Head of caudate nucleus (tissue), 42 donors: ENCODE measurements around the gene TTC39B.
"Not testable (repeated sequence)": the region's sequence is repeated elsewhere in the genome, so short reads cannot be mapped to it uniquely, and the experiment has no call there.

Experiments
- DNase-seq, 42 donors: peaks; one replicate each; pipeline versions ENCODE4 v3.0.0 to v3.0.0-alpha.2; 2020 to 2021; ENCODE audit warnings: mixed read lengths in 7 of 42
- intact Hi-C: fragments of 100-400 bp; cut with DNase I; formaldehyde crosslinking; loops from one replicate; pipeline ENCODE4 v1.15.0; 2022

The TTC39B gene

DNA sequence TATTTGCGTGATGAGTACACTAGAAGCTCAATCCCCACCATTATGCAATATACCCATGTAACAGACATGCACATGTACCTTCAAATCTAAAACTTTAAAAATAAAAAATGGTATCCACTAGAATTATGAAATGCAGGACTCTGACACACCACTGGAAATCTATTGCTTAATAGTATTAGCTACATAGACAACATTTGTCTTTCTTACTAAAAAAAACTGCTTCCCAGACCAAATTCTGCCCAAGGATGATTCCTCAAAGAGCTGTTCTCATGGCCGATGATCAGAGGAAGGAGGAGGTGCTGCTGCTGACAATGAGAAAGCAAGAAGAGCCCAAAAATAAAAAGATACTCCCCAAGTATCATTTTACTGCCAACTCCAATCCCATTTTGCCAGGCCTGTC, 67.2 kb downstream of the TTC39B start:
- intact Hi-C loops = no loop called here
- DNase-seq = no peak

DNA sequence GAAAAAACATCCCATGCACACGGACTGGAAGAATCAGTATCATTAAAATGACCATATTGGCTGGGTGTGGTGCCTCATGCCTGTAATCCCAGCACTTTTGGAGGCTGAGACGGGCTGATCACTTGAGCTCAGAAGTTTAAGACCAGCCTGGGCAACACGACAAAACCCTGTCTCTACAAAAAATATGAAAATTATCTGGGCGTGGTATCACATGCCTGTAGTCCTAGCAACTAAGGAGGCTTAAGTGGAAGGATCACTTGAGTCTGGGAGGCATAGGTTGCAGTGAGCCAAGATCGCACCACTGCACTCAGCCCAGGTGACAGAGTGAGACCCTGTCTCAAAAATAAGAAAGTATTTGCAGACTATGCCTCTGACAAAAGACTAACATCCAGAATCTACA, 68.4 kb downstream of the TTC39B start:
- intact Hi-C loops = no loop called here
- DNase-seq = no peak

DNA sequence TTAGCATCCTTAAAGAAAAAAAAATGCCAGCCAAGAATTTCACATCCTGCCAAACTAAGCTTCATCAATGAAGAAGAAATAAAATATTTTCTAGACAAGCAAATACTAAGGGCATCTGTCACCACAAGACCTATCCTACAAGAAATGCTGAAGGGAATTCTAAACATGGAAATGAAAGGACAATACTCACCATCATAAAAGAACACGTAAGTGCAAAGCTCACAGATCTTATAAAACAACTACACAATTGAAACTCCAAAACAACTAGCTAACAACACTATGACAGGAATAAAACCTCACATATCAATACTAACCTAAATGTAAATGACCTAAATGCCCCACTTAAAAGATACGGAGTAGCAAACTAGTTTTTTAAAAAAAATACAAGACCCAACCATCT, 71.4 kb downstream of the TTC39B start:
- DNase-seq = no peak
- intact Hi-C loops = no loop called here

DNA sequence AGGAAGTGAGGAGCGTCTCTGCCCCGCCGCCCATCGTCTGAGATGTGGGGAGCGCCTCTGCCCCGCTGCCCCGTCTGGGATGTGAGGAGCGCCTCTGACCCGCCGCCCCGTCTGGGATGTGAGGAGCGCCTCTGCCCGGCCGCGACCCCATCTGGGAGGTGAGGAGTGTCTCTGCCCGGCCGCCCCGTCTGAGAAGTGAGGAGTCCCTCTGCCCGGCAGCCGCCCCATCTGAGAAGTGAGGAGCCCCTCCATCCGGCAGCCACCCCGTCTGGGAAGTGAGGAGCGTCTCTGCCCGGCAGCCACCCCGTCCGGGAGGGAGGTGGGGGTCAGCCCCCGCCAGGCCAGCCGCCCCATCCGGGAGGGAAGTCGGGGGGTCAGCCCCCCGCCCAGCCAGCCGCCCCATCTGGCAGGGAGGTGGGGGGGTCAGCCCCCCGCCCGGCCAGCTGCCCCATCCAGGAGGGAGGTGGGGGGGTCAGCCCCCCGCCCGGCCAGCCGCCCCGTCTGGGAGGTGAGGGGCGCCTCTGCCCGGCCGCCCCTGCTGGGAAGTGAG, 73.0 kb downstream of the TTC39B start:
- intact Hi-C loops = not testable (repeated sequence)

DNA sequence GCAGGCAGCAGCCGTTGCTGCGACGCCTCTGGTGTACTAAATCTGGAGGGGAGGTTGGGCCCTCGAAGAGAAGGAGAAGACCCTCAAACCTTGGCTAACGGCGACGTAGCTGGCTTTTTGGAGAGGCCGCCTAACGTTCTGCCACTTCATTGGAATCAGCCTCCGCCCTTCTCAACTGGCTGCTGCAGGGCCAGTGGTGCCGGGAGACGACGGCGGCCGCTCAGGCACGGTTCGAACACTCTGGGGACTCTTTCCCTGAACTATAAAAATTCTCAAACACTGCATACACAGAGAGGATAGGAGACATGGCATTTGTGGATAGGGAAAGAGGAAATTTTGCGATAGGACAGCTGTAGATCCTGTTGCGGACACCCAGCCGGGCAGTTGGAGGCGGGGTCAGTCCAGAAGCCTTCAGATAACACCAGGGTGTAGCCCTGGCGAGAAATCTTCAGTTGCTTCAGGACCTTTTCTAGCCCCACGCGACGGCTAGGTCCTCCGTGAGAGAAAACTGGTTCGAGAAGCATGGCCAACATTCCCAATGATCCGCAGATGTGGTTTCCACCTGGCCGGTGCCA, 74.2 kb downstream of the TTC39B start:
- intact Hi-C loops, DNase-seq: not testable (repeated sequence)

More for the DNA sequence above, 73.0 kb downstream of the TTC39B start:
- DNase-seq = not testable (repeated sequence)

DNA sequence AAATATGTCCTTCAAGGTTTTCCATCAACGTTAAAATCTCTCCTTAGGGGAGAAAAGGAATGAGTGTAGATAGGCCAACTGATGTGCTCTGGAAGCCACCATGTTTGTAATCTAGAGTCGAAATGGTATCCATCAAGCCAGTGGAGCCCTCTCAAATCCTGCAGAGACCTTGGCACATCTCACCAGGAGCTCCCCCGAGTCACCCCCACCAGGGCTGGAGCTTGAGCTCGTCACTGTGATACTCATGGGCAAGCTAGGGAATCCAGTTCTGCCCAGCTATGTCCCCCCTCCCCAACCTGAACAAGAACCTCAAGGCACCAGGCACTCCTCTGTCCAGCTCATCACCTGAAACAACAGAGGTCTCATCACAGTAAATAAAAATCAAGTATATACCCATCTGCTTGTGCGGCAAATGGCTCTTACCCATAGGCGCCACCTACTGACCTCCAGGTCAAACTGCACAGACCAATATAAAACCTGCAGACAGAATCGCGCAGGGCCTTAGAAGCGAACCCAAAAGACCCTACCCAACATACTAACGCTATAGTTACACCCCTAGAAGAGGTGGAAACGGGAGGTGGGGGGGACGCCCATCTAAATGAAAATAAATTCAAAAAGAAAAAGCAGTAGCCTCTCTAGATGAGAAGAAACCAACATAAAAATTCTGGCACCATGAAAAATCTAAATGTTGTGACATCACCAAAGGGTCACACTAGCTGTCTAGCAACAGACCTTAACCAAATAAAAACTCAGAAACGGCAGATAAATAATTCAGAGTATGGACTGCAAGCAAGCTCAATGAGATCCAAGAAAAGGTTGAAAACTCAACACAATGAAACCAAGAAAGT, 75.0 kb downstream of the TTC39B start:
- intact Hi-C loops = no loop called here
- DNase-seq = peak in 1 of 42 donors; percentile 6

DNA sequence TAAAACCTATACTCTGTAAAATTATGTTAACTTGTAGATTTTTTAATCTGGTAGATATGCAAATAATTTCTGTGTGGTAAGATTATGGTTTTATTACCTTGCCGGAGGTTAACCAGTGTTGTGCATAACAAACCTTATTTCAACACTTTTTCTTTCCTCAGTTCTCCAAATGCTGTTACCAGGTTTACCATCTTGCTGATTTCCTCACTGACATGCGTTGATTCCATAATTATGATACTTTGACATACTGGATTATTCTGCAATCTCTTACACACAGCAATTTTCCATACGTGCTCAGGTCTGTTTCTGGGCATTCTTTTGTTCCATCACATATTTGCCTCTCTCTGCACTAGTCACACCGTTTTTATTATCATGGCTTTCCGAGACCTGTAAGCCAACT, 77.6 kb downstream of the TTC39B start:
- intact Hi-C loops = no loop called here
- DNase-seq = no peak

DNA sequence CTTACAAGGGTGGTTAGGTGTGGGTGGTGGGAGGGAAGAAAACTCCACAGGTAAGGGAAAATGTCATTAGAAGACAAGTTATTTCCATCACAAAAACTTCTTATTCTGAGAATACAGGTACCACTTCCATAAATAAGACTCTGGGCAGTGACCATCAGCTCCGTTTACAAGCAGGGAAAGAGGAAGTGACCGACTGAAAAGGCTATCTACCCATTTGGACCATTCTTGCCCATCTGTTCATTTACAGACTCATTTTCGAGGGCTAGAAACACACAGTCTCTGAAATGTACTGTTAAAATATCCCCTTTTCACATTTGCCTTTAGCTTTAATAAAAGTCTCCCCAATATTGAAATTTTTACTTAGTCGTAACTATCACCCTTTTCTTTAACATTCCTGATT, 79.5 kb downstream of the TTC39B start:
- intact Hi-C loops = no loop called here

DNA sequence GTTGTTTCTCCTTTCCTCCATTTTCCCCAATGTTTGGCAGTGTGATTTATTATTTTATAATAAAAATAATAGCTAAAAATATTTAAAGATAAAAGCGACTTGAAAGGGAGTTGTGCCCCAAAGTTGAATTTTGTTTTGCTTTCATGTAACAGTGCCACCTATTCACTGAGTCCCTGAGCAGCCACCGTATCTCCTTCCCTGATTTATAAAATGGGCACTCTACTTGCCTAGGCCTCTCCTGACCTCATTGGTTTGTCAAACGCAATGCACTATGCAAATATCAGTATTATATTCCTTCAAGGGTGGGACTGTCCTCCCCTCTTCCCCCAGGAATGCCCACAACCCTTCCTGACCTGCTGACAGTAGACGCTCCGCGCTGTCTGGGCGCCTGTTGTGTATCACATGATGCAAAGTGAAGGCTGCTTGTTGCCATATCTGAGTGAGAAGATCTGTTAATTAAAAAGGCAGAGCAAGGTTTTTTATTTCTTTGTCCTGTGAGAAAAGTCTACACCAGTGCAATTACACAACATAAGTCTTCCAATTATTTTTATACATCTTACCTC, 81.4 kb downstream of the TTC39B start:
- intact Hi-C loops = no loop called here
- no peak for DNase-seq

More for the DNA sequence above, 79.5 kb downstream of the TTC39B start:
- DNase-seq = no peak

DNA sequence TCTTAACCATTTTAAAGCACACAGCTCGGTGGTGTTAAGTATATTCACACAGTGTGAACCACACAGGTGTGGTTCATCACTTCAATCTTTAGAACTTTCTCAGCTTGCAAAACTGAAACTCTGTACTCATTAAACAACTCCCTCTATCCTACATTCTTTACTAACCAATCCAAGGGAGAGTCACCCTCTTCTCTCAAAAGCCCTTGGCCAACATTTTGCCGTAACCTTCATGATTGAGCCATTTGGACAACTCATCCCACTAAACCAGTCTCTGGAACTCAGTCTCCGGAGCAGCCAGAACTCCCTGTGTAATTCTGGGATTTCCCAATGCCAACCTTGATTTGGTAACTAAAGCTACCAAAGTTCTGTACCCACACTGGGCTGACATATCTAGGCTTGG, 84.7 kb downstream of the TTC39B start:
- no peak for DNase-seq
- intact Hi-C loops = no loop called here

DNA sequence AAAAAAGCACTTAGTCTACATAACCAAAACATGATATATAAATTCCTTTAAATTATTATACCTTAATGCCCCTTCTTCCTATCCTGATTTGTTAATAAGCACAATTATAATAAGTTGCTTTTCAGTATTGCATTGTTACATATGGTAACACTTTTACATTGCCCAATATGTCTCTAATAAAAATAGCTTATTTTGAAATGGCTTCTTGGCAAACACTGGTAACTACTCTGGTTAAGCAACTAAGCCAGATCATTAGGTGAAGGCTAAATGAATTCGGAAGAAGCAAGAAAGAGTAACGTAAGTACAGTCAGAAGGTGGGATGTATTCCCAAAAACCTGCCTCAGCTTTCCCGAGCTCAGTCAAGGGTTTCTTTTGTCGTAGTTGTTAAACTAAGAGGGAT, 85.3 kb downstream of the TTC39B start:
- DNase-seq = no peak
- intact Hi-C loops = no loop called here

DNA sequence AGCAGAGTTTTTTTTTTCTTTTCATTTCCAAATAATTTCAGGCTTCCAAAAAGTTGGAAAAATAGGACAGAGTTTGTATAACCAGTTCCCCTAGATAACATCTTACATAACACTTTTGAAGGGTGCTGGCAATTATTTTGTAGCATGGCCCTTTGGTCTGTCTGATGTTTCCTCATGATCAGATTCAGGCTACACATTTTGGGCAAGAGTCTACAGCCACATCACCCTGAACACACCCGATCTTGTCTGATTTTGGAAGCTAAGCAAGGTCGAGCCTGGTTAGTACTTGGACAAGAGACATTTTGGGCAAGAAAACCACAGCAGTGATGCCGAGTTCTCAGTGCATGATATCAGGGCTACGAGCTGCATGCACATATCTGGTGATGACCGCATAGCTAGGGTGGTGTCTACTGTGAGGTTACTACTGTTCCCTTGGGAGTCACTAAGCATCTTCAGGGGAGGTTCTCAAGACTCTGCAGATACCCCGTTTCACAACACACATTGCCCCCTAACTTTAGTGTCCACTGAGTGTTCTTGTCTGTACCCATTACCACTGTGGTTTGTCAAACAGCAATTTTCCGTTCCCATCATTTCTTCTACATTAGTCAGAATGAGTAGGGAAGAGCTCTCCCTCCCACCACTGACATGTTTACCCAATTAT, 86.2 kb downstream of the TTC39B start:
- DNase-seq = no peak
- intact Hi-C loops = no loop called here

DNA sequence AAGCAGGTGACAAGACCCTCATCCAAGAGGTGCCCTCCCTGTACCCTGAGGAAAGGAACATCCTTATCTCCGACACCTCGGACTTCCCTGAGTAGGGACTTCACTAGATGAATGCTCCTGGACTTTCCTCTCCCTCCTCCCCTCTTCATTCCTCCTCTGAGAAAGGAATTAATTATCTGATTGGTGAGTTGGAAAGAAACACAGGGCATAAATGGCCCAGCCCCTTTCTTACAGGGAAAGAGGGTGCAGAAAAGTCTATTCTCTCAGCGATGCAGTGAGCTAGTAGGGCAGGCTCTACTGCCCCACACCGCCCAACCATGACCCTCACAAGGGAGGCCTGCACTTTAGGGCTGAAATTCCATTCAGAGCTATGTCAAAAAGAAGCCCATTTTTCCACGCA, 87.5 kb downstream of the TTC39B start:
- DNase-seq = no peak
- intact Hi-C loops = no loop called here

DNA sequence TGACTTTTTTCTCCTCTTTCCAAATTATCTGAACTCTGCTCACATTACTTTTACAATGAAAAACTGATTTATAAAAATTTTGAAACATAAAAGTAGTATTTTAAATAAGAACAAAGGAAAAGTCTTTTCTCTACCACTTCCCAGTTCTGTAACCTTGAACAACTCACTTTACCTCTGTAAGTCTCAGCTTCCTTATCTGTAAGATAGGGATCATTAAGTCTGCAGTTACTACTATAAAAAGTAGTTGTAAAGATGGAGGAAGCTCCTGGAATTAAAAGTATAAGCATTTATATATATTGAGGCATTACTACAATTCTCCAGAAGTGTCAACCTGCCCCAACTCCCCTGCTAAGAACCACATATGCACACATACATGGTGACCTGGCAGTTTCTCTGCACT, 88.0 kb downstream of the TTC39B start:
- no peak for DNase-seq
- intact Hi-C loops = no loop called here

DNA sequence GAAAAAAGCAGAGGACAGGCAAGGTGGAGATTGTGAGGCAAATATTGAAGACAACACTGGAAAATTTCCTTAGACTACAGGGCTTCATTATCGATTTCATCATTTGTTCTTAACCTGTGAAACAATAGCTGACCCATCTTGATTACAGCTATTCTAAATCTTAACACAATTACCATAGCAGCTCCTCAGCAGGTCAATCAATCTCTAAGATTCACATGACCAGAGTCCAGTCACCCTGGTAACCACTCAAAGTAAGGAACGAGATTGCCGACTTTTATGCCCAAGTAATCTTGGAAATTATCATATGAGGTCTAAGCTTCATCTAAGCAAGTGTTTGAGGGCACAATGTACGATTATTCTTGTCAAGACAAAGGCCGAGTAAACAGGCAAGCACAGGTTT, 93.8 kb downstream of the TTC39B start:
- no peak for DNase-seq
- intact Hi-C loops = no loop called here

DNA sequence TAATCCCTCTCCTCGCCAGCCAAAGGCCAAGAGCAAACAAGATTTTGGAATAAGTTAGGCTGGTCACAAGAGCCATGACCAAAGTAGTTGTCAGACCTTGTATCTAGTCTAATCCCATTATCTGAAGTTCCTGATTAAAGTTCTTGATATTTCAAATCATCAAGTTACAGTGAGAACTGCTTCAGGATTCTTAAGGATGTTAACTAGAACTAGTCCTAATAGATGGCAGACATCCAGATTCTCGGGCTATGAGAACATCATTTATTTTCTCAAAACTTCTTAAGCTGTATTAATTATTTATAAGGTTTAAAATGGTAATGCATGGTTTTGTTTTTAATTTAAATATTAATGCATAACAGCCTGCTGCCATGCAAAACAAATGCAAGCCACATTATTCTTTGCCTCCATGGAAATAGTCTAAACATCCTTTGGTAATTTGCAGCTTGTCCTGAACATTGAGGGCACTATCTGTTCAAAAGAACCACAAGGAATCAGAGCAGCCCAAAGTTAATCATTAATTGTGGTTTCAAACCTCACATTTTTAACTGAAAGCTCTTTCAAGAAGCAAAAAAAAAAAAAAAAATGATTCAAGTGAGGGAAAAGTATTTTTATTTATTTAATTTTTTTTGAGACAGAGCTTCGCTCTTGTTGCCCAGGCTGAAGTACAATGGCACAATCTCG, 95.1 kb downstream of the TTC39B start:
- no peak for DNase-seq
- intact Hi-C loops = no loop called here

DNA sequence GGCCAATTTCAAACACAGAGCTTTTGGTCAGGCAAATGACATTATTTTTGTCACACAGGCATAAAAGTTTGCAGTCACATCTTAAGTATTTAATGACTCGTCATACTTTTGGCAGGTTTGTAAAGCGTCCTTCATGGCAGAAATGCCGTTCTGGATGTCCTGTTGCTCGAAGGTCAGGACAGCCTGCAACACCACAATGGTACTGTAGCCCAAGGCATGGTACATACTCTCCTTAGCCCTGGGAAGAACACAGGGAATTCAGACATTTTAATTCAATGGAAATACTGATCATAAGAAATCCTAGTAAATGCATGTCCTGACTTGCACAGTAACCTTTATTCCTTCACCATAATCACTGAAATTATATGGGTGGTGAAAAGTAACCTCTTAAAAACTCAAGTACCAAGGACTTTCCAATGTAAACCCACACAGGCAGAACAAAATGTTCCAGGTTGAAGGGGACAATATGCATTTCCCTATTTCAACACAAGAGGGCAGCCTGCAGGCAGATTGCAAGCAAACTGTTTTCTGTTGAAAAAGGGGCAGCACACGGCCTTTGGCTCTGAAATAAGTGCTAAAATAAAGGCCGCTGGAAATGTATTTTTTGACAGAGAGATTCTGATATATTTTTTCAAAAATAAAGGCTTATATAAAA, 95.7 kb downstream of the TTC39B start:
- intact Hi-C loops = no loop called here
- peak in 40 of 42 donors; percentile 22 to 88 (median 68) for DNase-seq

DNA sequence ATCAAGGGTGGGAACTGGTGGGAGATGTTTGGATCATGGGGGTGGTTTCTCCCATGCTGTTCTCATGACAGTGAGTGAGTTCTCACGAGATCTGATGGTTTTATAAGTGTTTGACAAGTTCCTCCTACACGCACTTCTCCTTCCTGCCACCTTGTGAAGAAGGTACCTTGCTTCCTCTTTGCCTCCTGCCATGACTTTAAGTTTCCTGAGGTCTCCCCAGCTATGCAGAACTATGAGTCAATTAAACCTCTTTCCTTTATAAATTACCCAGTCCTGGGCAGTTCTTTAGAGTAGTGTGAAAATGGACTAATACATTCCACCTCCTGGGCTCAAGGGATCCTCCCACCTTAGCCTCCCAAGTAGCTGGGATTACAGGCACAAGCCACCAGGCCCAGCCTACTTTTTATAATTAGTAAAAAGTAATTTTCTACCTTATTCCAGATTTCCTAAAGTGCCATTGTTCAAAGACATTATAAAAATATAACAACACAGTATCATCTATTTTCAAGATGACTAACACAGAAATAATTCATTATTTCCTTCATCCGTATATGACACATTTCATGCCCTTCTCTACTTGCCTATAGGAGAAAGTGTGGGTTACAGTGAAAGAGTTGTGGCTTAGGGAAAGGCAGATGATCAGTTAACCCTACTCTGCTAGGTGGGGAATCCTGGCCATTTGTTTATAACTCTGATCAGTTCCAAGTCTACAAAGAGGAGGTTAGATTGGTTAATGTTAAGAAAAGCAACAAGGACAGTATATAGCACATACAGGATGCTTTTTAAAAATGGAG, 99.9 kb downstream of the TTC39B start:
- intact Hi-C loops = no loop called here
- no peak for DNase-seq
